GM12878 (cell line): ENCODE results near the gene TTC17. TPM values are rescaled to one million over a fixed set of nuclear protein-coding genes. Genes with fewer than 3 reads are reported as not detected.

ENCODE experiments used
- ATAC-seq: fragments of 200-7000 bp; cut with Tn5 transposase; 3 replicates; pipeline ENCODE4 v1.9.1; 2020; ENCODE audit warnings: mild to moderate bottlenecking, moderate library complexity
- BruUV-seq: library from RNA; stranded (reverse); fragments of 400-500 nt; replicated peaks from 2 replicates; lab custom pipeline; 2021; lab: Mats Ljungman, UMichigan
- CTCF ChIA-PET: fragments of 300-600 bp; sonication (Branson Sonifier 250); formaldehyde crosslinking; extraction: SDS; loops from one replicate; lab custom pipeline; 2021; ENCODE audit warnings: inconsistent platforms; lab: Yijun Ruan, JAX
- POLR2A ChIA-PET: fragments of 350-600 bp; formaldehyde crosslinking; extraction: SDS; loops from one replicate; lab custom pipeline; 2021; ENCODE audit warnings: inconsistent platforms; lab: Charles Lee
- RAD21 ChIA-PET: fragments of 300-600 bp; sonication (Branson Sonifier 250); formaldehyde crosslinking; loops from one replicate; lab custom pipeline; 2023; ENCODE audit warnings: antibody characterized with exemption; ENCODE audit not compliant: unreplicated experiment; lab: Charles Lee
- SMC1A ChIA-PET: fragments of 300-600 bp; sonication (Branson Sonifier 250); formaldehyde crosslinking; loops from one replicate; lab custom pipeline; 2023; ENCODE audit not compliant: unreplicated experiment, uncharacterized antibody; lab: Charles Lee
- DNase-seq: peaks from one replicate; pipeline ENCODE4 v3.0.0-alpha.2; 2011; ENCODE audit warnings: low read depth, low spot score
- FAIRE-seq: peaks from 3 replicates; lab custom pipeline; 2011; peaks lifted over from hg19 to GRCh38; lab: Jason Lieb, UNC
- H2AFZ ChIP-seq: 2 replicates; pipeline ENCODE4 v1.6.0; 2011; ENCODE audit warnings: low read depth, low read length, control low read depth; ENCODE audit not compliant: control insufficient read depth
- H3K27ac ChIP-seq: 2 replicates; pipeline ENCODE4 v1.5.1; 2011; ENCODE audit warnings: control low read depth; ENCODE audit not compliant: control insufficient read depth, insufficient read depth
- H3K27me3 ChIP-seq, 2 experiments: replicated peaks in 1 of 2; 2 replicates each; pipeline versions ENCODE4 v1.6.0 to v1.6.1; 2011; ENCODE audit warnings: low read length in 1 of 2; ENCODE audit not compliant: control insufficient read depth in 2 of 2, insufficient read depth in 2 of 2
- H3K36me3 ChIP-seq, 2 experiments: 2 replicates each; pipeline ENCODE4 v1.5.1; 2011; ENCODE audit warnings: low read length in 1 of 2; ENCODE audit not compliant: control insufficient read depth in 2 of 2, insufficient read depth in 2 of 2
- H3K4me1 ChIP-seq: 2 replicates; pipeline ENCODE4 v1.6.1; 2011; ENCODE audit warnings: mild to moderate bottlenecking, low read length, moderate library complexity, mixed read lengths; ENCODE audit not compliant: control insufficient read depth, insufficient read depth
- H3K4me2 ChIP-seq: 2 replicates; pipeline ENCODE4 v1.6.0; 2011; ENCODE audit warnings: control low read depth; ENCODE audit not compliant: control insufficient read depth, insufficient read depth
- H3K4me3 ChIP-seq: fragments of 200-600 bp; sonication (generic); 2 replicates; pipeline ENCODE4 v1.5.1; 2016
- H3K79me2 ChIP-seq: 2 replicates; pipeline ENCODE4 v1.6.0; 2011; ENCODE audit warnings: low read length; ENCODE audit not compliant: control insufficient read depth, insufficient read depth
- H3K9ac ChIP-seq: 2 replicates; pipeline ENCODE4 v1.8.0; 2011; ENCODE audit warnings: low read length, control low read depth, mixed read lengths; ENCODE audit not compliant: control insufficient read depth, insufficient read depth
- H3K9me3 ChIP-seq: replicated peaks from 3 replicates; pipeline ENCODE4 v1.5.1; 2011; ENCODE audit warnings: mild to moderate bottlenecking, low read length; ENCODE audit not compliant: control insufficient read depth, insufficient read depth
- H4K20me1 ChIP-seq: 2 replicates; pipeline ENCODE4 v1.6.0; 2011; ENCODE audit not compliant: control insufficient read depth, insufficient read depth
- CBX5 ChIP-seq: sonication (generic); IDR thresholded peaks from 2 replicates; pipeline ENCODE4 v1.6.1; 2016; ENCODE audit warnings: low read depth, moderate library complexity, mild to moderate bottlenecking, inconsistent platforms
- GATAD2B ChIP-seq: fragments of 450-650 bp; conservative IDR thresholded peaks from 2 replicates; pipeline ENCODE4 v1.6.1; 2017; ENCODE audit warnings: low read depth, mild to moderate bottlenecking, moderate library complexity
- JUND ChIP-seq: IDR thresholded peaks from 2 replicates; pipeline ENCODE4 v1.6.1; 2012; ENCODE audit warnings: low read depth, mild to moderate bottlenecking, low read length, improper control_type of control experiment, moderate library complexity
- MLLT1 ChIP-seq: fragments of 450-650 bp; IDR thresholded peaks from 2 replicates; pipeline ENCODE4 v1.6.1; 2016; ENCODE audit warnings: mild to moderate bottlenecking
- MXI1 ChIP-seq: fragments of 150-350 bp; IDR thresholded peaks from 2 replicates; pipeline ENCODE4 v1.6.1; 2011; ENCODE audit warnings: low read depth, mild to moderate bottlenecking, inconsistent platforms, low read length, improper control_type of control experiment
- NBN ChIP-seq: fragments of 450-650 bp; IDR thresholded peaks from 2 replicates; pipeline ENCODE4 v1.6.1; 2016
- PRDM15 ChIP-seq: fragments of 450-650 bp; formaldehyde crosslinking; IDR thresholded peaks from 2 replicates; pipeline ENCODE4 v1.4.0; 2020; ENCODE audit warnings: mild to moderate bottlenecking, moderate library complexity
- SMC3 ChIP-seq: IDR thresholded peaks from 2 replicates; pipeline ENCODE4 v1.6.1; 2011; ENCODE audit warnings: low read length, improper control_type of control experiment, borderline replicate concordance
- SUZ12 ChIP-seq: fragments of 200-600 bp; sonication (generic); IDR thresholded peaks from one replicate; pipeline ENCODE4 v1.6.1; 2018; ENCODE audit warnings: antibody characterized with exemption, mild to moderate bottlenecking; ENCODE audit not compliant: unreplicated experiment
- ZNF687 ChIP-seq: fragments of 450-650 bp; IDR thresholded peaks from 2 replicates; pipeline ENCODE4 v1.6.1; 2017; ENCODE audit warnings: mild to moderate bottlenecking, moderate library complexity
- in situ Hi-C: fragments of 300-500 bp; cut with MboI; formaldehyde crosslinking; loops from 9 replicates; pipeline ENCODE4 v1.14.3; 2018; ENCODE audit warnings: mixed read lengths
- intact Hi-C: fragments of 100-400 bp; cut with micrococcal nuclease; formaldehyde crosslinking; loops from one replicate; pipeline ENCODE4 v1.14.2; 2022; ENCODE audit not compliant: unreplicated experiment
- polyA plus RNA-seq, 11 experiments: library from polyadenylated mRNA; depleted of rRNA in 4 of 11; unstranded in 6 of 11; stranded (reverse) in 5 of 11; fragments of >200 nt; fragmentation: Nextera tagmentation in 4 of 11; fragmentation: Illumina TruSeq in 1 of 11; extraction: Ambion mirVana in 4 of 11; extraction: Trizol in 1 of 11; gene quantifications; 1 replicate in 1 of 11; 2 replicates in 10 of 11; pipeline versions ENCODE4 v1.2.1 to v1.2.3, GENCODE V29; 2011 to 2016; ENCODE audit warnings: inconsistent platforms in 2 of 11, missing spikeins in 2 of 11, low read depth in 1 of 11
- total RNA-seq, 4 experiments: library from RNA; depleted of rRNA in 3 of 4; stranded (reverse); fragments of >200 nt in 3 of 4; fragmentation: Illumina TruSeq in 1 of 4; extraction: Trizol in 1 of 4; gene quantifications; 2 replicates each; pipeline versions ENCODE4 v1.2.1 to v1.2.3, GENCODE V29; 2013 to 2021
- TF ChIP-seq, protein P1 (sequence below), 3 experiments: IDR thresholded peaks in 2 of 3; conservative IDR thresholded peaks in 1 of 3; 2 replicates each; pipeline ENCODE4 v1.5.1; 2011; ENCODE audit warnings: low read depth in 3 of 3, low read length in 3 of 3, mild to moderate bottlenecking in 3 of 3, control low read depth in 2 of 3, moderate library complexity in 2 of 3, inconsistent platforms in 1 of 3, mixed read lengths in 1 of 3; ENCODE audit not compliant: control insufficient read depth in 2 of 3, insufficient read depth in 1 of 3; ENCODE audit errors: extremely low read depth in 1 of 3

The TTC17 gene
- total and polyA plus RNA-seq, 10 of the 15 experiments (the other 5 are each of a cell fraction or from before 2014, with no cell fraction given) = 15.9 to 116 (median 41.5) TPM

DNA sequence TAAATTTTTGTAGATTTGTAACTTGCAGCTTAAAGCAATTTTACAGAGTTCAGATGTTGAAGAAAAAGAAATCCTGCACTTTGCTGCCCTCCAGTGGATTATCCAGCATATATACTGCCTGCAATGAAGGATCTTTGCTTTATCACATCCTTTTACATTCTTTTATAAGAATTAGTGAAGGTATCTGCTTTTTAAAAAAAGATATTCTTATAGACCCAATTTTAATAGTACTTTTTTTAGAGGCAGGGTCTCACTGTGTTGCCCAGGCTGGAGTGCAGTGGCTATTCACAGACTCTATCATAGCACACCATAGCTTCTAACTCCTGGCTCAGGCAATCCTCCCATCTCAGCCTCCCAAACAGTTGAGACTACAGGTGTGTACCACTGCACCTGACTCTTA, 60.7 kb downstream of the TTC17 start:
- Histone ChIP-seq H3K9me3 (no peaks in the 10 kb centered on the region), H3K4me2 (no peak overlapping the region), H3K27ac (no peak overlapping the region), H3K36me3 (peaks cover 0 to 11% of the 10 kb centered on the region in 2 experiments; a peak in 2 of 4 replicates), H3K79me2 (no peaks in the 10 kb centered on the region), H3K4me1 (no peaks in the 10 kb centered on the region), H3K9ac (no peak overlapping the region), H2AFZ (no peak overlapping the region), H4K20me1 (no peaks in the 10 kb centered on the region), H3K4me3 (no peak overlapping the region), H3K27me3 (no peaks in the 10 kb centered on the region)
- ATAC-seq (peak; percentile 87), FAIRE-seq (no peak), DNase-seq (no peak)
- ChIA-PET POLR2A (no interaction called here), SMC1A (interaction anchor here (1.0 to 3.5 kb wide), 10 partner anchors 9 to 136 kb away, joined by 3 to 18 read pairs (median 4); partner anchors contain the start of genes API5 and TTC17), RAD21 (interaction anchor here (1.0 kb wide), 1 partner anchor 108 kb away, joined by 5 read pairs; the partner anchor contains the start of gene API5), CTCF (interaction anchor here (0.6 to 9.9 kb wide), 19 partner anchors 9 to 432 kb away, joined by 3 to 62 read pairs (median 5); partner anchors contain the start of genes API5 and TTC17)
- intact Hi-C loops (loop anchor here (5.0 kb wide), 1 partner anchor 107 kb away; the partner anchor contains the start of gene API5), in situ Hi-C loops (no loop called here)
- BruUV-seq = no TSS peak
- TF ChIP-seq PRDM15 (CRISPR knock-in tag) = no peak
- no peak for TF ChIP-seq SUZ12
- TF ChIP-seq CBX5 = no peak
- TF ChIP-seq MLLT1 = no peak
- TF ChIP-seq SMC3 = peak; percentile 45; the same call in 1 of the 2 replicates
- no peak for TF ChIP-seq ZNF687
- TF ChIP-seq MXI1 = no peak
- TF ChIP-seq NBN = no peak
- TF ChIP-seq GATAD2B = no peak
- TF ChIP-seq, protein P1, sequence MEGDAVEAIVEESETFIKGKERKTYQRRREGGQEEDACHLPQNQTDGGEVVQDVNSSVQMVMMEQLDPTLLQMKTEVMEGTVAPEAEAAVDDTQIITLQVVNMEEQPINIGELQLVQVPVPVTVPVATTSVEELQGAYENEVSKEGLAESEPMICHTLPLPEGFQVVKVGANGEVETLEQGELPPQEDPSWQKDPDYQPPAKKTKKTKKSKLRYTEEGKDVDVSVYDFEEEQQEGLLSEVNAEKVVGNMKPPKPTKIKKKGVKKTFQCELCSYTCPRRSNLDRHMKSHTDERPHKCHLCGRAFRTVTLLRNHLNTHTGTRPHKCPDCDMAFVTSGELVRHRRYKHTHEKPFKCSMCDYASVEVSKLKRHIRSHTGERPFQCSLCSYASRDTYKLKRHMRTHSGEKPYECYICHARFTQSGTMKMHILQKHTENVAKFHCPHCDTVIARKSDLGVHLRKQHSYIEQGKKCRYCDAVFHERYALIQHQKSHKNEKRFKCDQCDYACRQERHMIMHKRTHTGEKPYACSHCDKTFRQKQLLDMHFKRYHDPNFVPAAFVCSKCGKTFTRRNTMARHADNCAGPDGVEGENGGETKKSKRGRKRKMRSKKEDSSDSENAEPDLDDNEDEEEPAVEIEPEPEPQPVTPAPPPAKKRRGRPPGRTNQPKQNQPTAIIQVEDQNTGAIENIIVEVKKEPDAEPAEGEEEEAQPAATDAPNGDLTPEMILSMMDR (IDR thresholded peaks at IDR 0.05 in 2 of 3, conservative IDR thresholded peaks at IDR 0.05 in 1 of 3; ENCODE audit: control insufficient read depth in 2 of 3, extremely low read depth in 1 of 3, insufficient read depth in 1 of 3, low read depth in 3 of 3, low read length in 3 of 3) = peak; percentile 56 to 69 (median 67)
- TF ChIP-seq JUND = no peak
